ENCODE data around the gene USP37.
A peak's percentile ranks its signal among the peaks of the same experiment; 100 is the strongest.

The USP37 gene

DNA sequence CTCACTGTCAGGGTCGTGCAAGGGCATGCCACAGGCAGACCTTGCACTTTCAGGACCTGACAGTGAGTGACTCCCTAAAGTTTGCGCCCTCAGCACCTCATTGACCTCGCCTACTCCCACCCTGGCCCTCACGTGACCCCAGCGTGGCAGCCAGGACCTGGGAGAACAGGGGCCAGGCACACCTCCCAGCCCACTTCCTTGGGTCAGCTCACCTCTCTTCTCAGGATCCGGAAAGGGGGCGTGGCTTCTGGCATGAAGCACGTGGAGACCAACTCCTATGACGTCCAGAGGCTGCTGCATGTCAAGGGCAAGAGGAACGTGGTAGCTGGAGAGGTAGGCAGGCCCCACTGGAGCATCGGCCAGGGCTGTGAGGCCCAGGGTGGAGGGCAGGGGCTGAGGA is 140.4 kb downstream of the USP37 start:
- DNase-seq, result no peak

DNA sequence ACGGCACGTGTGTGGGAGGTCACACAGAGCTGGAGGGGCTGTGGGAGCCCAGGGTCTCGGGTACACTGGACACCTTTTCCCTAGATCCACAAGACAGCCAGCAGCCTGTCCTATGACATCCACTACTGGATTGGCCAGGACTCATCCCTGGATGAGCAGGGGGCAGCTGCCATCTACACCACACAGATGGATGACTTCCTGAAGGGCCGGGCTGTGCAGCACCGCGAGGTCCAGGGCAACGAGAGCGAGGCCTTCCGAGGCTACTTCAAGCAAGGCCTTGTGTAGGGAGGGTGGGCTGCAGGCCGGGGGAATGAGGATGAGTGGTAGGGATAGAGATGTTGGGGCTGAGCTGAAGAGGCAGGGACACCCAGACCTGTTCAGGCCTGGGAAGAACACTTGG is 142.6 kb downstream of the USP37 start:
- no peak for DNase-seq

DNA sequence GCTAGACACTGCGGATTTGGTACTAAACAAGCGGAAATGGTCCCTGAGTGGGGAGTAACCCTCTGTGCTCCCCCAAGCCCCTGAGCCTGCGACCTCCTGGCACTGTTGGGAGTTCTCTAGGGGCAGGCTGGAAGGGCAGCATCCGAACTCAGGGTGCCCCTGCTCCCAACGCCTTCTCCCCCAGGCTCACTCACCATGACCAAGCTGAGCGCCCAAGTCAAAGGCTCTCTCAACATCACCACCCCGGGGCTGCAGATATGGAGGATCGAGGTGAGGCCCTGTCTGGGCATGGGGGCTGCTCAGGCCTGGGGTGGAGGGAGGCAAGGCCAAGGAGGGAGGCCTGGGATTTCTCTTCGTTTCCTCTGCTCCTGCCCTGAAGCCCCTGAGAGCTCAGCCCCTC is 144.6 kb downstream of the USP37 start:
- no peak for DNase-seq

DNA sequence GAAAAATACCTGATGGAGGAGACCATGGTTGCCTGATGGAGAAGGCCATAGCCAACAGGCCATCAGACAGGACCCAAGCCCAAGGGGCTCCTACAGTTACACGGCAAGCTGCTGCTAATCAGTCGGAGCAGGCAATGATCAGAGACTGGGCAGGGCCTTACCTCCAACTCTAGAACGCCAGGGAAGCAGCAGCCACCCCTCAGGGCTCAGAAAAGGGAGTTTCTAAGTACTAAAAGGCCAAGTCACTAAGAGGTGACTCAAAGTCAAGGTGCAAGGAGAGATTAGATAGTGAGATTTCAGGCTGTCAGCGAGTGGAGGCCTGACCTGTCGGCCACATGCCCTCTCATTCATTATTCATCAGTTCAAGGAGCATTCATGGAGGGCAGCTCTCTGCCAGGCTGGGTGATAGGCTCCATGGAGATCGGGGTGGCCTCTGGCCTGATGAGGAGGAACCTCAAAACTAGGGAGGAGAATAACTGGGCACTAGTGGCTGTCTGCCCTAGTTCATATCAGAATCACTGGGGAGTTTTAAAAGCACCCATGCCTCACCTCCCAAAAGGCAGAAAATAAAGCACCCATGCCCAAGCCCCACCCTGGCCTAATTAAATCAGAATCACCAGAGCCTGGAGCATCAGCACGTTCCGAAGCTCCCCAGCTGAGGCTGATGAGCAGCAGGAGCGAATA is 145.6 kb downstream of the USP37 start:
- no peak for DNase-seq

DNA sequence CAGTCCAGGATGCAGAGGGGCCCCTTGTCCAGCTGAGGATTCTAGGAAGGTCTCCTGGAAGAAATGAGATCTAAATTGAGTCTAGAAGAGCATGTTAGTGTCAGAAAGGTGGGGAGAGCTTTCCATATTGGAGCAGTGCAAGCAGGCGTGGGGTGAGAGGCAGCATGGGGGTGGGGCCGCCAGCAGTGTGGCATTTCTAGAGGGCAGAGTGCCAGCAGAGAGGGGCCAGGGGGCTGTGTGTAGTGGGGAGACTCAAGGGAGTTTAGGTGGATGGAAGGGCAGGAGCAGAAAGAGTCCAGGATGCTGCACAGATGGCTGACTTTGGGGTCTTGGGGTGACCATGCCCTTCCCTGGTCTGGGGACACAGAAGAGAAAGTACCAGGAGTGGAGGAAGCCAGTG is 147.1 kb downstream of the USP37 start:
- no peak for DNase-seq

DNA sequence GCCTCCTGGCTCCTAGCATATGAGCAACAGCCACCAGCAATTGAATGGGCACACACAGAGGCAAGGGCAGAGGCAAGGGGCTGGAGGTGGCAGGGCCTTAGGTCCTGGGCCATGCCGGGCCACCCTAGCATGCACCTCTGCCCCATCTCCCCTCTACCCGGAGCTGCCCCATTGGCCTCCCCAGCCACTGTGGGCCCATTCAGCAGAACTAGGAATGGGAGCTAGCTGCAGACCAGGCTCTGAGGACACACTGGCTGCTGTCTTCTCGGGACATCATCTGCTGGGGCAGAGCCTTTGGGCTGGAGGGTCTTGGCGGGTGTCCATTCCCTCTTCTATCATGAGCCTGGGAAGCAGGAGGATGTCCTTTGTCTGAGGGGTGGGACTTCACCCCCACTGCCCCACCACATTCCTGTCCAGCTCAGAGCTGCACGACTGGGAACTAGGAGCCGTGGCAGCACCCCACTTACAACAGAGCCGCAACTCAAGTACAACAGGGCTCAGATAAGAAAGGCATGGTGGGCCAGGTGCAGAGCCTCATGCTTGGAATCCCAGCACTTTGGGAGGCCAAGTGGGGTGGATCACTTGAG is 148.4 kb downstream of the USP37 start:
- DNase-seq, result no peak

DNA sequence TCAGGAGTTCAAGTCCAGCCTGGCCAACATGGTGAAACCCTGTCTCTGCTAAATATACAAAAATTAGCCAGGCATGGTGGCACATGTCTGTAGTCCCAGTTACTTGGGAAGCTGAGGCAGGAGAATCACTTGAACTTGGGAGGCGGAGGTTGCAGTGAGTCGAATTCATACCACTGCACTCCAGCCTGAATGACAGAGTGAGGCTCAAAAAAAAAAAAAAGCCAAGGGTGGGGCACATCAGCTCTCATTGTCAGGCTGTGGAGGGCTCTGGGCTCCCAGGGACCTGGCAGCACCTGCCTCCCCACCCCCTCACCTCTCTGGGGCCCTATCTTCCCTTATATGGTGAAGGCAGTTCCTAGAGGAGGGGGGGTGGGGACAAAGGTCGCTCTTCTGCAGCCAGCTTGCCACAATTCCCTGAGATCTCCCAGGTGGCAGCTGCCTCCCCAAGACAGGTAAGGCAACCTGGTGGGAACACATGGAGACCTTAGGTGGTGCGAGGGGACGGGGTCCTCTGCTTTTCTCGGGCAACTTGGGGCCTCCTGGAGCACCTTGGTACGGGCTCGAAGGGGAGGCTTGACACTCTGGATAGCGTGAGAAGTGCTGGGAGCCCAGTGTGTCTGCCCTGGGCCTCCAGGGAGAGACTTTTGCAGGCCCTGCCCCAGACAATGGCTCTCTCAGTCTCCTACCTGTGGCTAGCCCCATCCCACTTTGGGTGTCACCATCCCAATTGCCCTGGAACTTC is 149.3 kb downstream of the USP37 start, which contains the start of gene VIL1:
Gene VIL1 (plus strand): TSS at position 407 of the 742 bp plus-strand sequence. CDS start 4,656 bp downstream, outside the sequence.
- no peak for DNase-seq

DNA sequence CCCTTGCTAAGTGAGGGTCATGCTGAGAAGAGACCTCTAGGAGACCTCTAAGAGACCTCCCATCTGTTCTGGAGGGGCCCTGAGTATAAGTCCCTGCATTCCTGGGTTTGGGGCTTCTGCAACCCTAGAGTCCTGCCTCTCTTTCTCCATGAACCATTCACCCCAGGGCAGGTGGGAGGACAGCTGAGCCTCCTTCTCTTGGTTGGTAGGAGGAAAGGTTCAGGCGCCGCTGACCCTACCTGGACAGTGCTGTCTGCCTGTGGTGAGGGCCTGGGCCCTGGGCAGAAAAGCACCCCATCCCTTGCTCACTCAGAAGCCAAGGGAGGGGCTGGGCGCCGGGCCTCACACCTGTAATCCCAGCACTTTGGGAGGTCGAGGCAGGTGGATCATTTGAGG is 149.8 kb downstream of the USP37 start:
- no peak for DNase-seq

DNA sequence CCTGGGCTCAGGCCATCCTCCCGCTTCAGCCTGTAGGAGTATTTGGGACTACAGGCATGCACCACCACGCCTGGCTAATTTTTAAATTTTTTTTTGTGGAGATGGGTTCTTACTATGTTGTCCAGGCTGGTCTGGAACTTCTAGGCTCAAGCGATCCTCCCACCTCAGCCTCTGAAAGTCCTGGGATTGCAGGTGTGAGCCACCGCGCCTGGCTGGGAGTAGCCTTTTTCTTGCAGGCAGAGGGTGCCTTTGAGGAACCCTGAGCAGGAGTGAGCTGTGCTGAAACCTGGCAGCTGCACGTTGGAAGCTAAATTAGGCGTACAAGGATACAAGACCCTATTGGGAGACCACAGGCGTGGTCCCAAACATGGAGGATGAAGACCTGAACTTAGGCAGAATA is 160.4 kb downstream of the USP37 start:
- no peak for DNase-seq

DNA sequence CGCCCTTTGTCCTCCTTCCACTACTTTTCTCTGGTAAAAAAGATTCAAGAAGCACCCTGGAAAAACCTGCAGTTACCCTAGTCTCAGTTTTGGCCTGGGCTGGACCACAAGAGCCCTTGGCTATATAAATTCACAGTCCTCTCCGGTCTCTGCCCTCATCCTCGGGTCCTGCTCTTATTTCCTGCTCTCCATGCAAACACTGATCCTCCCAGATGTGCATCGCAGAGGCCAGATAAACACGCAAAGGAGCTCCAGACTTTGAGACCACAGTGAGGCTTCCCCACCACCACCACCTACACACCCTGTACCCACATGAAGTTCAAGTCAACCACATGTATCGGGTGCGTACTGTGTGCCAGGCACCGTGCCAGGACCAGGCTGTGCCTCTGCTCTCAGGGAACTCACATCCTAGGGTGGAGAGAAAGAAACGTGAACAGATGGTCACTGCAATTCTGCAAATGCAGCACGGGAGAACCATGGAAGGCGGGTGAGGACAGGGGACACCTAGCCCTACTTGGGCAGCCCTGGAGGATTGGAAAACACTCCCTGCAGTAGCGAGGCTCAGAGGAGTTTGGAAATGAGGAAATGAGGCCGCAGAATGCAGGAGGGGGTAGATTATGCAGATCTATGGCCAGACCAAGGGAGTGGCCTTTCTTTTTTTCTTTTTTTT is 161.1 kb downstream of the USP37 start:
- DNase-seq, result peak in 2 of 4 experiments; percentile 43 to 60

DNA sequence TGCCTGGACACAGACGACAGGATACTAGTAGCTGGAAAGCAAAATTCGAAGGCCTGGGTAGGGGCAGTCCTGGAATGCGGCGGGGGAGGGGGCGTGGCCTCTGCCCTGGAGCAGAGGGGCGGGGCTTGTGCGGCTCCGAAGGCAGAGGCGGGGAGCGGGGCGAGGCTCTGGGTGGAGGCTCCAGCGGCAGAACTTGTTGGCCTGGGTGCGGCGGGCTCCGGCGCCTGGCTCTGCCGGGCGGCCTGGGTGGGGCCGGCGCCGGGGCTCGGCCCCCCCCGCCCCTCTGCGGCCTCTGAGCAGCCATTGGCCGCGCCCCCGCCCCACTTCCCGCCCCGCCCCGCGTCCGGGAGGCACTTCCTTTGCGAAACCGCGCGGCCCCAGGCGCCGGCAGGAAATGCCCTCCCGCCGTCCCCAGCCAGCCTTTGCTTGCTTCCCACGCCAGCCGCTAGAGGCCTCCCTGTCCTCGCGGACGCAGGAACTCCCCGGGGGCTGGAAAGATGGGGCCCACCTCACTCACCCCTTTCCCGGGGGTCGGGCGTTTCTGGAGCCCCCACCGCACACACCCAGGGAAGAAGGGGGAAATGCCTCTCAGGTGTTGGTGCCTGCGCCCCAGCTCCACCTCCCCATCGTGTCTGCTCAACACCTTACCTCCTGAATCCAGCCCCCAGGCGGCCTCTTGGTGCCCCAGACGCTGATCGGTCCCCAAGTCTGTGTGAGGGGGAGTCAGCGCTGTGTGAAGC is 161.8 kb downstream of the USP37 start:
- peak; percentile 65 to 89 (median 78) for DNase-seq

DNA sequence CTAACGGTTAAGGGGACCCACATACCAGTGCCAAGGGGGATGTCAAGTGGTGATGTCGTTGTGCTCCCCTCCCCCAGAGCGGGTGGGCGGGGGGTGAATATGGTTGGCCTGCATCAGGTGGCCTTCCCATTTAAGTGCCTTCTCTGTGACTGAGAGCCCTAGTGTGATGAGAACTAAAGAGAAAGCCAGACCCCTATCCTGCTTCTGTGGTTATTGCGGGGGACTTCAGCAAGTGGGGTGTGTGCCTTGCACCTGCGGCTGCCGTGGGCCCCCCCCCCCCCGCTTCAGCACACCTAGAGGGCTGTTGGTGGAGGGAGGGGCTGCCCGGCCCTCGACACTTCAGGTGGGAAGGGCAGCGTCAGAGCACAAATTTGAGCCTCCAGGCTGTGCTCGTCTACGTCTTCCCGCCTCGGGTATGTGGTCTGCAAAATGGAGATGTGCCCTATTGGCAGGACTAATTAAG is 162.4 kb downstream of the USP37 start:
- no peak for DNase-seq

DNA sequence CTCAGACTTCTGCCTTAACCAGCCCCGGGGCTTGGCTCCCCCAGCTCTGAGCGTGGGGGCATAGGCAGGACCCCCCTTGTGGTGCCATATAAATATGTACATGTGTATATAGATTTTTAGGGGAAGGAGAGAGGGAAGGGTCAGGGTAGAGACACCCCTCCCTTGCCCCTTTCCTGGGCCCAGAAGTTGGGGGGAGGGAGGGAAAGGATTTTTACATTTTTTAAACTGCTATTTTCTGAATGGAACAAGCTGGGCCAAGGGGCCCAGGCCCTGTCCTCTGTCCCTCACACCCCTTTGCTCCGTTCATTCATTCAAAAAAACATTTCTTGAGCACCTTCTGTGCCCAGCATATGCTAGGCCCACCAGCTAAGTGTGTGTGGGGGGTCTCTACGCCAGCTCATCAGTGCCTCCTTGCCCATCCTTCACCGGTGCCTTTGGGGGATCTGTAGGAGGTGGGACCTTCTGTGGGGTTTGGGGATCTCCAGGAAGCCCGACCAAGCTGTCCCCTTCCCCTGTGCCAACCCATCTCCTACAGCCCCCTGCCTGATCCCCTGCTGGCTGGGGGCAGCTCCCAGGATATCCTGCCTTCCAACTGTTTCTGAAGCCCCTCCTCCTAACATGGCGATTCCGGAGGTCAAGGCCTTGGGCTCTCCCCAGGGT is 162.9 kb downstream of the USP37 start:
- DNase-seq, result no peak

DNA sequence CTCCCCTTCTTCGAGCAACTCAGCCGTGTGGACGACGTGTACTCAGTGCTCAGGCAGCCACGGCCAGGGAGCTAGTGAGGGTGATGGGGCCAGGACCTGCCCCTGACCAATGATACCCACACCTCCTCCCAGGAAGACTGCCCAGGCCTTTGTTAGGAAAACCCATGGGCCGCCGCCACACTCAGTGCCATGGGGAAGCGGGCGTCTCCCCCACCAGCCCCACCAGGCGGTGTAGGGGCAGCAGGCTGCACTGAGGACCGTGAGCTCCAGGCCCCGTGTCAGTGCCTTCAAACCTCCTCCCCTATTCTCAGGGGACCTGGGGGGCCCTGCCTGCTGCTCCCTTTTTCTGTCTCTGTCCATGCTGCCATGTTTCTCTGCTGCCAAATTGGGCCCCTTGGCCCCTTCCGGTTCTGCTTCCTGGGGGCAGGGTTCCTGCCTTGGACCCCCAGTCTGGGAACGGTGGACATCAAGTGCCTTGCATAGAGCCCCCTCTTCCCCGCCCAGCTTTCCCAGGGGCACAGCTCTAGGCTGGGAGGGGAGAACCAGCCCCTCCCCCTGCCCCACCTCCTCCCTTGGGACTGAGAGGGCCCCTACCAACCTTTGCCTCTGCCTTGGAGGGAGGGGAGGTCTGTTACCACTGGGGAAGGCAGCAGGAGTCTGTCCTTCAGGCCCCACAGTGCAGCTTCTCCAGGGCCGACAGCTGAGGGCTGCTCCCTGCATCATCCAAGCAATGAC is 163.6 kb downstream of the USP37 start:
- no peak for DNase-seq

DNA sequence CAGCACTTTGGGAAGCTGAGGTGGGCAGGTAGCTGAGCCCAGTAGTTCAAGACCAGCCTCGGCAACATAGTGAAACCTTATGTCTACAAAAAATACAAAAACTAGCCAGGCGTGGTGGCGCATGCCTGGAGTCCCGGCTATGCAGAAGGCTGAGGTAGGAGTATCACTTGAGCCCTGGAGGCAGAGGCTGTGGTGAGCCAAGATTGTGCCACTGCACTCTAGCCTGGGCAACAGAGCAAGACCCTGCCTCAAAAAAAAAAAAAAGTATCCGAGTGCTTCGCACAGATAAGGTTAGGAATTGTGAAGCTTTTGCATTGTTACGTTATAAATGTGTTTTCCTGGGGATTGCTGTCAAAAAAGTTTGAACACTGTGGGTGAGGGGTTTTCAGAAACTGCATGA is 164.3 kb downstream of the USP37 start:
- DNase-seq, result no peak

DNA sequence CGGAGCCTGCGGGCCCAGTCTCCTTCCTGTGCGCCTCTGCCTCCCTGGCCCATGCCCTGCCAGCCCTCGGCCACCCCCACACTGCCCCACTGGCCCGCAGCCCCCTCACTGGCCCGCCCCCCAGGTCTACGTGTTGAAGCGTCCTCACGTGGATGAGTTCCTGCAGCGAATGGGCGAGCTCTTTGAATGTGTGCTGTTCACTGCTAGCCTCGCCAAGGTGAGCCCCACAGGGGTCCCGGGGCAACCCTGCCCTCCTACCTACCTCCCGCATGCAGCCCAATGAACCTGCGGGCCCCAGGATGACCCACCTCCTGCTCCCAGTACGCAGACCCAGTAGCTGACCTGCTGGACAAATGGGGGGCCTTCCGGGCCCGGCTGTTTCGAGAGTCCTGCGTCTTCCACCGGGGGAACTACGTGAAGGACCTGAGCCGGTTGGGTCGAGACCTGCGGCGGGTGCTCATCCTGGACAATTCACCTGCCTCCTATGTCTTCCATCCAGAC is 165.2 kb downstream of the USP37 start:
- no peak for DNase-seq

DNA sequence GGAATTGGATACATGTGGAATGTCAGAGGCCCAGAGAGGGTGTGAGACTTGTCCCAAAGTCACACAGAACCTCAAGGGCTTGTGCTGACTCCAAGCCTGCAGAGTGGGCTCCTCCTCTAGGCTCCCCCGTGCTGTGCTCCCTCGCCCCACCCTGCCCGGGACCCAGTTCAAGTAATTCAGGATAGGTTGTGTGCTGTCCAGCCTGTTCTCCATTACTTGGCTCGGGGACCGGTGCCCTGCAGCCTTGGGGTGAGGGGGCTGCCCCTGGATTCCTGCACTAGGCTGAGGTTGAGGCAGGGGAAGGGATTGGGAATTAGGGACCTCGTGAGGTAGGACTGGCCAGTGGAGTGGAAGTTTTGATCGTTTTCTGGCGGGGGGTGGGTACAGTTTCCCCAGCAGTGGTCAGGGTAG is 165.7 kb downstream of the USP37 start:
- DNase-seq, result no peak

DNA sequence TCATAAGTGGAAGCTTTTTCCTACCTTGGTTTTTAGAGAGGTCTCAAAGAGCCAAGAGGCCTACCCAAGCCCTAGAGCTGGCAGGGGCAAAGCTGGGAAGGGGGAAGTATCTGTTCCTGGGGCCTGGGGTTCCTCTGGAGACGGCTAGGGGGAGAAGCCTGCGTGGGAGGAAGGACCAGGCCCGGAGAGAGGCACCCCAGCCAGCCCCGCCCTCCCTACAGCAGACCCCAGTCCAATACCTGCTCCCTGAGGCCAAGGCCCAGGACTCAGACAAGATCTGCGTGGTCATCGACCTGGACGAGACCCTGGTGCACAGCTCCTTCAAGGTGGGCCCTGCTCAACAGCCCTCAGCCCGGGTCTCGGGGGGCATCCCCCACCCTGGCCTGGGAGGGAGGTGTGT is 166.3 kb downstream of the USP37 start:
- no peak for DNase-seq

DNA sequence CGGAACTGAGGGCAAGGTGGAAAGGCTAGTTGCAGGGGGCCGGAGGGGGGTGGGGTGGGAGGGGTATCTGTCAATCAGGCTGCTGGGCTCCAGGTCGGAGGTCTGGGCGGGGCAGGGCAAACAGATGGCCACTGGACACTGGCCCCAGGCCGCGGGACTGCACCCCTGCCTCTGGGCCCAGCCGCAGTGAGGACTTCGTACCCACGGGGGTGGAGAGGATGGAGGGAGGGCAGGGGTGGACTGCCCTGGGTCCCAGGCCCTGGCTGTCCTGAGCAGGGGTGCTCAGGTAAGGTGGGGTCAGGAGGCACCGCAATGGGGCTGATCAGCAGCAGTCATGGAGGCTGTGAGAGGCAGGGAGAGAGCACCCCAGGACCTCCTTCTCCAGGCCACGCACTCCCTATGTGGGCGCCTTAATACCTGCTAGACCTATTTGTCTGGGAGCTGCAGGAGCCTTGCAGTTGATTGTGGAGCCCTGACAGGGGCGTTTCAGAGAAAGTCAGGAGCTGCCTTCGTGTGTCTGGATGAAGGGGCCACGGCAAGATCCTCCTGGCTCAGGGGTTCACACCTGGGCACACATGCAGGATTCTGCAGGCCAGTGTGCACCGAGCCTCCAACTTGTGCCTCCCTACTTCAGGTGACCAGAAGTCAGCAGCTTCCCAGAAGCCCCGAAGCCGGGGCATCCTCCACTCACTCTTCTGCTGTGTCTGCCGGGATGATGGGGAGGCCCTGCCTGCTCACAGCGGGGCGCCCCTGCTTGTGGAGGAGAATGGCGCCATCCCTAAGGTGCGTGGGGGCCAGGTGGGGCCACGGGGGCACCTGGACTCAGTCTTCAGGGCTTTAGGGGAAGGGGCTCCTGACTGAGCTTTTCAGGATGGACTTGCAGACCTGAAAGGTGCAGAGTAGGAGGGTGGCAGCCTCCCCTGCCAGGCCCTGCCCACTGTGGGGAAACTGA is 166.9 kb downstream of the USP37 start:
- no peak for DNase-seq
